K562 (cell line): ENCODE measurements around the gene HAUS6. TPM values are rescaled to one million over a fixed set of nuclear protein-coding genes. Genes with fewer than 3 reads are reported as not detected.

Source experiments
- IFI16 ChIP-seq: fragments of 250-450 bp; sonication (Bioruptor Pico); IDR thresholded peaks from 2 replicates; pipeline ENCODE4 v2.1.2; 2022; ENCODE audit warnings: mild to moderate bottlenecking, inconsistent platforms
- KLF6 ChIP-seq: fragments of 250-450 bp; sonication (Bioruptor Pico); IDR thresholded peaks from 2 replicates; pipeline ENCODE4 v1.4.0; 2020; ENCODE audit warnings: mild to moderate bottlenecking, moderate library complexity, borderline replicate concordance
- RFX5 ChIP-seq: IDR thresholded peaks from 2 replicates; pipeline ENCODE4 v1.6.1; 2011; ENCODE audit warnings: low read depth, mild to moderate bottlenecking, improper control_type of control experiment, low read length
- SNIP1 ChIP-seq: fragments of 450-650 bp; IDR thresholded peaks from 2 replicates; pipeline ENCODE4 v1.7.1; 2017; ENCODE audit warnings: low read depth, mild to moderate bottlenecking
- STAT5B ChIP-seq: fragments of 250-450 bp; sonication (Bioruptor Pico); IDR thresholded peaks from 2 replicates; pipeline ENCODE4 v1.8.0; 2021; ENCODE audit warnings: mild to moderate bottlenecking, inconsistent platforms
- ZNF143 ChIP-seq: sonication (generic); formaldehyde crosslinking; IDR thresholded peaks from 2 replicates; pipeline ENCODE4 v1.9.0; 2022; ENCODE audit warnings: mild to moderate bottlenecking, missing genetic modification reagents
- polyA plus RNA-seq, 8 experiments: library from polyadenylated mRNA; depleted of rRNA in 4 of 8; stranded (reverse) in 5 of 8; unstranded in 3 of 8; fragments of >200 nt; fragmentation: Nextera tagmentation in 2 of 8; fragmentation: Illumina TruSeq in 1 of 8; extraction: Ambion mirVana in 2 of 8; extraction: Trizol in 1 of 8; gene quantifications; 2 replicates each; pipeline versions ENCODE4 v1.2.1 to v1.2.3, GENCODE V29; 2011 to 2014; ENCODE audit warnings: inconsistent platforms in 1 of 8, missing spikeins in 1 of 8
- total RNA-seq, 7 experiments: library from RNA; depleted of rRNA in 6 of 7; stranded (reverse); fragments of >200 nt in 6 of 7; fragmentation: Illumina TruSeq in 2 of 7; extraction: Trizol in 2 of 7; gene quantifications; 2 replicates each; pipeline versions ENCODE4 v1.2.1 to v1.2.3, GENCODE V29; 2011 to 2021; ENCODE audit warnings: low replicate concordance in 1 of 7
- TF ChIP-seq, protein P1 (sequence below), 3 experiments: fragments of 200-800 bp in 1 of 3; fragments of 250-450 bp in 1 of 3; fragments of 450-650 bp in 1 of 3; sonication (Bioruptor Pico) in 1 of 3; sonication (Bioruptor generic) in 1 of 3; formaldehyde crosslinking in 1 of 3; IDR thresholded peaks; 2 replicates each; pipeline versions ENCODE4 v1.6.1 to v1.8.0; 2016 to 2022; ENCODE audit warnings: mild to moderate bottlenecking in 2 of 3, missing genetic modification characterization in 2 of 3, missing compliant biosample characterization in 1 of 3, moderate library complexity in 1 of 3
- TF ChIP-seq, protein P2 (sequence below): fragments of 250-450 bp; sonication (Bioruptor Pico); IDR thresholded peaks from 2 replicates; pipeline ENCODE4 v1.4.0; 2020
- TF ChIP-seq, protein P3 (sequence below): fragments of 250-450 bp; sonication (Bioruptor Pico); IDR thresholded peaks from 2 replicates; pipeline ENCODE4 v1.5.0; 2021

HAUS6 gene
- total and polyA plus RNA-seq, 9 of the 15 experiments (the other 6 are each of a cell fraction or from before 2014, with no cell fraction given) = 10.2 to 31.7 (median 23.1) TPM

DNA sequence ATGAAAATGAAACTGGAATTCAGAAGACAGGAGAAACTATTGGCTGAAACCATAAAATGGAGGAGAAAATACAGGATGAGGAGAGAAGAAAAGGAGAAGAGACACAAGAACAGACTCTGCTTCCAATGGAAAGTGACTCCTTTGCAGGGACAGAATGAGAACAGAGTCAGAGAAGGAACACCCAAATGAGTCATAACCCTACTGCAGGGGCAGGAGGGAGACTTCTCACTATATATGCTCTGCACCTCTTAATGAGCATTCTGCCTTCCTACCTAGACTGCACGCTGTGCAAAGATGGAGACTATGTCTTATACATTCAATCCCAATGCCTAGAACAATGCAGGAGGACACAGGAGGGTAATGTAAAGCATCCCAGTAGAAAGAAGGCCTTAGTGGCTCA is 71.8 kb downstream of the HAUS6 start (continued):
- TF ChIP-seq, protein P1, sequence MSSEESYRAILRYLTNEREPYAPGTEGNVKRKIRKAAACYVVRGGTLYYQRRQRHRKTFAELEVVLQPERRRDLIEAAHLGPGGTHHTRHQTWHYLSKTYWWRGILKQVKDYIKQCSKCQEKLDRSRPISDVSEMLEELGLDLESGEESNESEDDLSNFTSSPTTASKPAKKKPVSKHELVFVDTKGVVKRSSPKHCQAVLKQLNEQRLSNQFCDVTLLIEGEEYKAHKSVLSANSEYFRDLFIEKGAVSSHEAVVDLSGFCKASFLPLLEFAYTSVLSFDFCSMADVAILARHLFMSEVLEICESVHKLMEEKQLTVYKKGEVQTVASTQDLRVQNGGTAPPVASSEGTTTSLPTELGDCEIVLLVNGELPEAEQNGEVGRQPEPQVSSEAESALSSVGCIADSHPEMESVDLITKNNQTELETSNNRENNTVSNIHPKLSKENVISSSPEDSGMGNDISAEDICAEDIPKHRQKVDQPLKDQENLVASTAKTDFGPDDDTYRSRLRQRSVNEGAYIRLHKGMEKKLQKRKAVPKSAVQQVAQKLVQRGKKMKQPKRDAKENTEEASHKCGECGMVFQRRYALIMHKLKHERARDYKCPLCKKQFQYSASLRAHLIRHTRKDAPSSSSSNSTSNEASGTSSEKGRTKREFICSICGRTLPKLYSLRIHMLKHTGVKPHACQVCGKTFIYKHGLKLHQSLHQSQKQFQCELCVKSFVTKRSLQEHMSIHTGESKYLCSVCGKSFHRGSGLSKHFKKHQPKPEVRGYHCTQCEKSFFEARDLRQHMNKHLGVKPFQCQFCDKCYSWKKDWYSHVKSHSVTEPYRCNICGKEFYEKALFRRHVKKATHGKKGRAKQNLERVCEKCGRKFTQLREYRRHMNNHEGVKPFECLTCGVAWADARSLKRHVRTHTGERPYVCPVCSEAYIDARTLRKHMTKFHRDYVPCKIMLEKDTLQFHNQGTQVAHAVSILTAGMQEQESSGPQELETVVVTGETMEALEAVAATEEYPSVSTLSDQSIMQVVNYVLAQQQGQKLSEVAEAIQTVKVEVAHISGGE (CRISPR knock-in tag; IDR thresholded peaks at IDR 0.05) = no peak
- TF ChIP-seq, protein P2, sequence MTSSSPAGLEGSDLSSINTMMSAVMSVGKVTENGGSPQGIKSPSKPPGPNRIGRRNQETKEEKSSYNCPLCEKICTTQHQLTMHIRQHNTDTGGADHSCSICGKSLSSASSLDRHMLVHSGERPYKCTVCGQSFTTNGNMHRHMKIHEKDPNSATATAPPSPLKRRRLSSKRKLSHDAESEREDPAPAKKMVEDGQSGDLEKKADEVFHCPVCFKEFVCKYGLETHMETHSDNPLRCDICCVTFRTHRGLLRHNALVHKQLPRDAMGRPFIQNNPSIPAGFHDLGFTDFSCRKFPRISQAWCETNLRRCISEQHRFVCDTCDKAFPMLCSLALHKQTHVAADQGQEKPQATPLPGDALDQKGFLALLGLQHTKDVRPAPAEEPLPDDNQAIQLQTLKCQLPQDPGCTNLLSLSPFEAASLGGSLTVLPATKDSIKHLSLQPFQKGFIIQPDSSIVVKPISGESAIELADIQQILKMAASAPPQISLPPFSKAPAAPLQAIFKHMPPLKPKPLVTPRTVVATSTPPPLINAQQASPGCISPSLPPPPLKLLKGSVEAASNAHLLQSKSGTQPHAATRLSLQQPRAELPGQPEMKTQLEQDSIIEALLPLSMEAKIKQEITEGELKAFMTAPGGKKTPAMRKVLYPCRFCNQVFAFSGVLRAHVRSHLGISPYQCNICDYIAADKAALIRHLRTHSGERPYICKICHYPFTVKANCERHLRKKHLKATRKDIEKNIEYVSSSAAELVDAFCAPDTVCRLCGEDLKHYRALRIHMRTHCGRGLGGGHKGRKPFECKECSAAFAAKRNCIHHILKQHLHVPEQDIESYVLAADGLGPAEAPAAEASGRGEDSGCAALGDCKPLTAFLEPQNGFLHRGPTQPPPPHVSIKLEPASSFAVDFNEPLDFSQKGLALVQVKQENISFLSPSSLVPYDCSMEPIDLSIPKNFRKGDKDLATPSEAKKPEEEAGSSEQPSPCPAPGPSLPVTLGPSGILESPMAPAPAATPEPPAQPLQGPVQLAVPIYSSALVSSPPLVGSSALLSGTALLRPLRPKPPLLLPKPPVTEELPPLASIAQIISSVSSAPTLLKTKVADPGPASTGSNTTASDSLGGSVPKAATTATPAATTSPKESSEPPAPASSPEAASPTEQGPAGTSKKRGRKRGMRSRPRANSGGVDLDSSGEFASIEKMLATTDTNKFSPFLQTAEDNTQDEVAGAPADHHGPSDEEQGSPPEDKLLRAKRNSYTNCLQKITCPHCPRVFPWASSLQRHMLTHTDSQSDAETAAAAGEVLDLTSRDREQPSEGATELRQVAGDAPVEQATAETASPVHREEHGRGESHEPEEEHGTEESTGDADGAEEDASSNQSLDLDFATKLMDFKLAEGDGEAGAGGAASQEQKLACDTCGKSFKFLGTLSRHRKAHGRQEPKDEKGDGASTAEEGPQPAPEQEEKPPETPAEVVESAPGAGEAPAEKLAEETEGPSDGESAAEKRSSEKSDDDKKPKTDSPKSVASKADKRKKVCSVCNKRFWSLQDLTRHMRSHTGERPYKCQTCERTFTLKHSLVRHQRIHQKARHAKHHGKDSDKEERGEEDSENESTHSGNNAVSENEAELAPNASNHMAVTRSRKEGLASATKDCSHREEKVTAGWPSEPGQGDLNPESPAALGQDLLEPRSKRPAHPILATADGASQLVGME (CRISPR knock-in tag) = no peak
- no peak for TF ChIP-seq STAT5B (CRISPR knock-in tag)
- TF ChIP-seq IFI16 (CRISPR knock-in tag) = no peak
- no peak for TF ChIP-seq SNIP1
- TF ChIP-seq, protein P3, sequence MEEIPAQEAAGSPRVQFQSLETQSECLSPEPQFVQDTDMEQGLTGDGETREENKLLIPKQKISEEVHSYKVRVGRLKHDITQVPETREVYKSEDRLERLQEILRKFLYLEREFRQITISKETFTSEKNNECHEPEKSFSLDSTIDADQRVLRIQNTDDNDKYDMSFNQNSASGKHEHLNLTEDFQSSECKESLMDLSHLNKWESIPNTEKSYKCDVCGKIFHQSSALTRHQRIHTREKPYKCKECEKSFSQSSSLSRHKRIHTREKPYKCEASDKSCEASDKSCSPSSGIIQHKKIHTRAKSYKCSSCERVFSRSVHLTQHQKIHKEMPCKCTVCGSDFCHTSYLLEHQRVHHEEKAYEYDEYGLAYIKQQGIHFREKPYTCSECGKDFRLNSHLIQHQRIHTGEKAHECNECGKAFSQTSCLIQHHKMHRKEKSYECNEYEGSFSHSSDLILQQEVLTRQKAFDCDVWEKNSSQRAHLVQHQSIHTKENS (CRISPR knock-in tag) = no peak
- no peak for TF ChIP-seq ZNF143 (CRISPR knock-in tag)
- no peak for TF ChIP-seq RFX5
- TF ChIP-seq KLF6 (CRISPR knock-in tag) = no peak
